ENCODE data around the gene SGCB.

Gene SGCB

DNA sequence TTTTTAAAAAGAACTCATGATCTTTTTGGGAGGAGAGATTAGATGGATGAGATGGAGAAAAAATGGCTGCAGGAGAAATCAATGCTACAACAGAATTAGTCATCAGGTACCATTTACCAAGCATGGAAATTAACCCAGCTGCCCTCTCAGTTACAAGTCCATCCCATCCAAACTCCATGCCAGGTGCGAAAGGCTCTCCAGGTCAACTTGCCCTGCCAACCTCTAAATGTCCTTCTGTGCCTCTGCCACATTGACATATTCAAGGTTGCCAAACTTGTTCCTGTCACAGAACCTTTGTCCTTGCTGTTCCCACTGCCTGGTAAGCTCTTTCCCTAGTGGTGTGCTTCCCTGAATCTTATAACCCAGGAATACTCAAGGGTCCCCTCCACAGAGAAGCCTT, 20.2 kb upstream of the SGCB start:
- H2BK15ac ChIP-seq (ENCODE audit: low read depth, poor library complexity, severe bottlenecking): peak overlapping the region; percentile 57
- H3K4ac ChIP-seq (ENCODE audit: low read depth in 1 of 2, low read length in 2 of 2): peak overlapping the region in 1 of 2 experiments; percentile 73
- no peaks in the 10 kb centered on the region for H3K27me3 ChIP-seq (ENCODE audit: control insufficient read depth in 1 of 2, insufficient read depth in 1 of 2, low read length in 2 of 2)
- no peak overlapping the region for H4K91ac ChIP-seq (ENCODE audit: low read length)
- H2AFZ ChIP-seq (ENCODE audit: low read depth, low read length): no peak overlapping the region
- no peak overlapping the region for H3K27ac ChIP-seq (ENCODE audit: low read length, poor library complexity, severe bottlenecking)
- peaks cover 0 to 50% of the 10 kb centered on the region in 2 experiments for H3K36me3 ChIP-seq (ENCODE audit: control insufficient read depth in 1 of 2, insufficient read depth in 2 of 2, low read depth in 1 of 2, low read length in 2 of 2)
- H2BK120ac ChIP-seq (ENCODE audit: low read depth, low read length): peak overlapping the region; percentile 2
- no peak overlapping the region for H2AK5ac ChIP-seq (ENCODE audit: low read length, severe bottlenecking)
- H3K4me2 ChIP-seq (ENCODE audit: low read length, poor library complexity, severe bottlenecking): no peak overlapping the region
- no peak overlapping the region for H3K14ac ChIP-seq (ENCODE audit: low read length in 2 of 2)
- H3K18ac ChIP-seq (ENCODE audit: low read depth in 1 of 2, low read length in 2 of 2): peak overlapping the region; percentile 54 to 80
- peak overlapping the region in 1 of 2 experiments; percentile 97 for H2BK12ac ChIP-seq (ENCODE audit: low read length in 2 of 2)
- H4K8ac ChIP-seq (ENCODE audit: low read length): peak overlapping the region; percentile 27
- peaks cover 30% of the 10 kb centered on the region for H3K79me1 ChIP-seq (replicated peaks; ENCODE audit: low read length, poor library complexity, severe bottlenecking)
- no peak overlapping the region for H3K4me3 ChIP-seq (ENCODE audit: insufficient read depth in 1 of 2, low read depth in 1 of 2, low read length in 2 of 2)
- H2BK5ac ChIP-seq (ENCODE audit: low read depth, low read length, poor library complexity, severe bottlenecking): no peak overlapping the region
- WGBS: 98% methylated on average over 1 of the region's 1 CpG
- no peaks in the 10 kb centered on the region for H3K9me3 ChIP-seq (ENCODE audit: control insufficient read depth, low read length)
- H3K9ac ChIP-seq (ENCODE audit: low read length): no peak overlapping the region
- no peaks in the 10 kb centered on the region for H3K4me1 ChIP-seq (ENCODE audit: control insufficient read depth, insufficient read depth, low read depth, low read length)
- peak overlapping the region in 1 of 2 experiments; percentile 32 for H3K23ac ChIP-seq (ENCODE audit: low read length in 2 of 2)
- DNase-seq: no peak

DNA sequence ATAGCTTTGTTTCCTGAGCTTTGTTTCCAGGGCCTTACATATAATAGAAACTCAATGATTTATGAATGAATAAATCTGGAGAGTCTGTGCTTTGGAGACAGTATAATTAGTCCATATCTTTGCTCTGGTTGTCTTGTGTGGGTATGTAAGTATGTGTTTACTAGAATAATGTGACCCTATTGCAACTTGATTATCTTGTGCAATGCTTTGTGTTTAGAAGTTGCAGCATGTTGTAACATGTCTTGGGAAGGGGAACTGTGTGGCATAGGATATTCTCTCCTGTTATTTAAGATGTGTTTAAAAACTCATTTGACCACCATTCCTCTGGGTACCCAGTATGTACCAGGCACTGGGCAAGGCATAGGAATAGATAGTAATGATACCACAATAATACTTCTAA, 19.1 kb upstream of the SGCB start:
- no peak overlapping the region for H2BK15ac ChIP-seq (ENCODE audit: low read depth, poor library complexity, severe bottlenecking)
- no peaks in the 10 kb centered on the region for H3K9me3 ChIP-seq (ENCODE audit: control insufficient read depth, low read length)
- H3K14ac ChIP-seq (ENCODE audit: low read length in 2 of 2): no peak overlapping the region
- peaks cover 0 to 41% of the 10 kb centered on the region in 2 experiments for H3K36me3 ChIP-seq (ENCODE audit: control insufficient read depth in 1 of 2, insufficient read depth in 2 of 2, low read depth in 1 of 2, low read length in 2 of 2)
- no peak overlapping the region for H2BK120ac ChIP-seq (ENCODE audit: low read depth, low read length)
- H3K18ac ChIP-seq (ENCODE audit: low read depth in 1 of 2, low read length in 2 of 2): no peak overlapping the region
- H2AFZ ChIP-seq (ENCODE audit: low read depth, low read length): no peak overlapping the region
- H3K27ac ChIP-seq (ENCODE audit: low read length, poor library complexity, severe bottlenecking): no peak overlapping the region
- no peak overlapping the region for H3K4me3 ChIP-seq (ENCODE audit: insufficient read depth in 1 of 2, low read depth in 1 of 2, low read length in 2 of 2)
- H2BK5ac ChIP-seq (ENCODE audit: low read depth, low read length, poor library complexity, severe bottlenecking): no peak overlapping the region
- H2BK12ac ChIP-seq (ENCODE audit: low read length in 2 of 2): no peak overlapping the region
- no peaks in the 10 kb centered on the region for H3K27me3 ChIP-seq (ENCODE audit: control insufficient read depth in 1 of 2, insufficient read depth in 1 of 2, low read length in 2 of 2)
- no peak overlapping the region for H4K8ac ChIP-seq (ENCODE audit: low read length)
- no peak overlapping the region for H3K23ac ChIP-seq (ENCODE audit: low read length in 2 of 2)
- no peak overlapping the region for H4K91ac ChIP-seq (ENCODE audit: low read length)
- no peak overlapping the region for H3K4me2 ChIP-seq (ENCODE audit: low read length, poor library complexity, severe bottlenecking)
- H2AK5ac ChIP-seq (ENCODE audit: low read length, severe bottlenecking): no peak overlapping the region
- no peak overlapping the region for H3K4ac ChIP-seq (ENCODE audit: low read depth in 1 of 2, low read length in 2 of 2)
- H3K4me1 ChIP-seq (ENCODE audit: control insufficient read depth, insufficient read depth, low read depth, low read length): peaks cover 2% of the 10 kb centered on the region
- H3K79me1 ChIP-seq (replicated peaks; ENCODE audit: low read length, poor library complexity, severe bottlenecking): peaks cover 33% of the 10 kb centered on the region
- H3K9ac ChIP-seq (ENCODE audit: low read length): no peak overlapping the region
- peak; percentile 51 for DNase-seq

DNA sequence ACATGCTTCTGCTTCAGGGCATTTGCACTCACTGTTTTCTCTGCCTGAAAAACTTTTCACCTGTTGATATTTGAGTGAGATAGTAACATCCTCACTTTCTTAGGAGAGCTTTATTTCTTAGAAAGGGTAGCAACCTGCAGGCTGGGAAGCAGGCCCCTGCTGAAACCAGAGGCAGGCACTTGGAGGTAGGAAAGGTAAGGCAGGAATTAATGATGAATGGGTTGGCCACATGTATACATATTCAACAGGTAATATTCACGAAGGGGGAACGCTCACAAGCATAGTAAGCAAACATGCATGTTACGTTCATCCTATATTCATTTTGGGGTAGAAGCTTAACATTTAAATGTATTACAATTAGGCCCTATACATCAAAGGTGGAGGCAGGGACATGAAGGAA, 16.2 kb upstream of the SGCB start:
- no peak overlapping the region for H3K27ac ChIP-seq (ENCODE audit: low read length, poor library complexity, severe bottlenecking)
- H3K18ac ChIP-seq (ENCODE audit: low read depth in 1 of 2, low read length in 2 of 2): no peak overlapping the region
- H3K4ac ChIP-seq (ENCODE audit: low read depth in 1 of 2, low read length in 2 of 2): no peak overlapping the region
- H2BK12ac ChIP-seq (ENCODE audit: low read length in 2 of 2): no peak overlapping the region
- no peaks in the 10 kb centered on the region for H3K27me3 ChIP-seq (ENCODE audit: control insufficient read depth in 1 of 2, insufficient read depth in 1 of 2, low read length in 2 of 2)
- no peak overlapping the region for H3K4me2 ChIP-seq (ENCODE audit: low read length, poor library complexity, severe bottlenecking)
- no peak overlapping the region for H3K23ac ChIP-seq (ENCODE audit: low read length in 2 of 2)
- no peak overlapping the region for H3K14ac ChIP-seq (ENCODE audit: low read length in 2 of 2)
- peaks cover 27% of the 10 kb centered on the region for H3K79me1 ChIP-seq (replicated peaks; ENCODE audit: low read length, poor library complexity, severe bottlenecking)
- no peak overlapping the region for H3K9ac ChIP-seq (ENCODE audit: low read length)
- DNase-seq: no peak
- no peak overlapping the region for H2BK5ac ChIP-seq (ENCODE audit: low read depth, low read length, poor library complexity, severe bottlenecking)
- H2AK5ac ChIP-seq (ENCODE audit: low read length, severe bottlenecking): no peak overlapping the region
- WGBS: 95% methylated on average over 3 of the region's 3 CpGs
- no peak overlapping the region for H2AFZ ChIP-seq (ENCODE audit: low read depth, low read length)
- H4K8ac ChIP-seq (ENCODE audit: low read length): no peak overlapping the region
- peaks cover 4% of the 10 kb centered on the region for H3K4me1 ChIP-seq (ENCODE audit: control insufficient read depth, insufficient read depth, low read depth, low read length)
- H2BK120ac ChIP-seq (ENCODE audit: low read depth, low read length): no peak overlapping the region
- no peak overlapping the region for H3K4me3 ChIP-seq (ENCODE audit: insufficient read depth in 1 of 2, low read depth in 1 of 2, low read length in 2 of 2)
- no peak overlapping the region for H2BK15ac ChIP-seq (ENCODE audit: low read depth, poor library complexity, severe bottlenecking)
- no peak overlapping the region for H4K91ac ChIP-seq (ENCODE audit: low read length)
- peaks cover 0 to 21% of the 10 kb centered on the region in 2 experiments for H3K36me3 ChIP-seq (ENCODE audit: control insufficient read depth in 1 of 2, insufficient read depth in 2 of 2, low read depth in 1 of 2, low read length in 2 of 2)
- no peaks in the 10 kb centered on the region for H3K9me3 ChIP-seq (ENCODE audit: control insufficient read depth, low read length)

DNA sequence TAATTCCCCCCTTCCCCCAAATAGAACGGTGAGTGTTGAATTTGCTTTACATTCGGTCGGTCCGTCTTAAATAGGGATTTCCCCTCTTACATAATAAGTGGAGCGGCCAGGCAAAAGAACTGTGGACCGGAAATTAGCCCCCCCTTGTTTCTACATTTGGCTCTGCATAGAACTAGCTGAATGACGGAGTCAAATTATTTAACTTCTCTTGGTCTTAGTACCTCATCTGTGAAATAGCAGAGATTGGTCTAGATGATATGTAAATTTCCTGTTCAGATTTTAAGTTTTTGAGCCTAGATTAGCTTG, 14.3 kb upstream of the SGCB start:
- H3K36me3 ChIP-seq (ENCODE audit: control insufficient read depth in 1 of 2, insufficient read depth in 2 of 2, low read depth in 1 of 2, low read length in 2 of 2): peaks cover 0 to 21% of the 10 kb centered on the region in 2 experiments
- no peak overlapping the region for H3K27ac ChIP-seq (ENCODE audit: low read length, poor library complexity, severe bottlenecking)

More for the DNA sequence above, 14.3 kb upstream of the SGCB start:
- Histone ChIP-seq H2BK5ac (ENCODE audit: low read depth, low read length, poor library complexity, severe bottlenecking) (no peak overlapping the region), H3K4me1 (ENCODE audit: control insufficient read depth, insufficient read depth, low read depth, low read length) (peaks cover 4% of the 10 kb centered on the region), H3K23ac (ENCODE audit: low read length in 2 of 2) (no peak overlapping the region), H3K4me3 (ENCODE audit: insufficient read depth in 1 of 2, low read depth in 1 of 2, low read length in 2 of 2) (peak overlapping the region in 1 of 2 experiments; percentile 86), H3K9ac (ENCODE audit: low read length) (peak overlapping the region; percentile 94), H3K4me2 (ENCODE audit: low read length, poor library complexity, severe bottlenecking) (peak overlapping the region; percentile 89), H3K18ac (ENCODE audit: low read depth in 1 of 2, low read length in 2 of 2) (peak overlapping the region in 1 of 2 experiments; percentile 58), H3K27me3 (ENCODE audit: control insufficient read depth in 1 of 2, insufficient read depth in 1 of 2, low read length in 2 of 2) (peaks cover 0 to 3% of the 10 kb centered on the region in 2 experiments), H3K14ac (ENCODE audit: low read length in 2 of 2) (no peak overlapping the region), H2BK15ac (ENCODE audit: low read depth, poor library complexity, severe bottlenecking) (no peak overlapping the region), H4K91ac (ENCODE audit: low read length) (no peak overlapping the region), H3K79me1 (replicated peaks; ENCODE audit: low read length, poor library complexity, severe bottlenecking) (peaks cover 18% of the 10 kb centered on the region), H2BK12ac (ENCODE audit: low read length in 2 of 2) (no peak overlapping the region), H3K4ac (ENCODE audit: low read depth in 1 of 2, low read length in 2 of 2) (no peak overlapping the region), H2AK5ac (ENCODE audit: low read length, severe bottlenecking) (no peak overlapping the region), H2AFZ (ENCODE audit: low read depth, low read length) (no peak overlapping the region), H2BK120ac (ENCODE audit: low read depth, low read length) (peak overlapping the region; percentile 9), H4K8ac (ENCODE audit: low read length) (no peak overlapping the region), H3K9me3 (ENCODE audit: control insufficient read depth, low read length) (no peaks in the 10 kb centered on the region)
- WGBS: 29% methylated on average over 4 of the region's 7 CpGs
- peak; percentile 67 for DNase-seq

Measured in mesenchymal stem cell (in vitro differentiated cells and primary cell).